Amniotic epithelial cell (primary cell): ENCODE results near the gene RASL12.
"Not testable (repeated sequence)": the region's sequence is repeated elsewhere in the genome, so short reads cannot be mapped to it uniquely, and the experiment has no call there.

Source experiments
- DNase-seq: peaks from one replicate; pipeline ENCODE4 v3.0.0-alpha.2; 2010; ENCODE audit warnings: low read depth

The RASL12 gene

GRCh38 chr15:65075607-65076395 is 8.0 kb upstream of the RASL12 start:
- not testable (repeated sequence) for DNase-seq

- not testable (repeated sequence) for DNase-seq
Measured at GRCh38 chr15:65074946-65075345, 7.2 kb upstream of the RASL12 start.

- DNase-seq: no peak
Measured at GRCh38 chr15:65072617-65073016, 4.8 kb upstream of the RASL12 start.

- no peak for DNase-seq
Measured at GRCh38 chr15:65072027-65072426, 4.2 kb upstream of the RASL12 start.

GRCh38 chr15:65071381-65071811 is 3.6 kb upstream of the RASL12 start:
- DNase-seq: no peak

- no peak for DNase-seq
Measured at GRCh38 chr15:65069779-65070546, 2.2 kb upstream of the RASL12 start.

GRCh38 chr15:65069179-65069578 is 1.4 kb upstream of the RASL12 start:
- DNase-seq: peak; percentile 74

- no peak for DNase-seq
Measured at GRCh38 chr15:65068403-65068788, 605 bp upstream of the RASL12 start.

- no peak for DNase-seq
Measured at GRCh38 chr15:65067317-65067644, 510 bp downstream of the RASL12 start.

- DNase-seq: no peak
Measured at GRCh38 chr15:65066635-65067316, 1.0 kb downstream of the RASL12 start.

- DNase-seq: no peak
Measured at GRCh38 chr15:65066001-65066634, 1.7 kb downstream of the RASL12 start.

GRCh38 chr15:65062726-65063125 is 5.1 kb downstream of the RASL12 start:
- no peak for DNase-seq

GRCh38 chr15:65062061-65062460 is 5.7 kb downstream of the RASL12 start:
- no peak for DNase-seq

GRCh38 chr15:65060641-65061397 is 7.0 kb downstream of the RASL12 start:
- no peak for DNase-seq

- no peak for DNase-seq
Measured at GRCh38 chr15:65059931-65060596, 7.7 kb downstream of the RASL12 start.

GRCh38 chr15:65059369-65059750 is 8.4 kb downstream of the RASL12 start:
- no peak for DNase-seq

GRCh38 chr15:65058394-65059368 is 9.1 kb downstream of the RASL12 start:
- DNase-seq: no peak

- DNase-seq: no peak
Measured at GRCh38 chr15:65057549-65057940, 10.2 kb downstream of the RASL12 start.

GRCh38 chr15:65056868-65057548 is 10.8 kb downstream of the RASL12 start:
- peak; percentile 38 for DNase-seq
